H9 (cell line): ENCODE measurements around the gene LYST. TPM values are rescaled to one million over a fixed set of nuclear protein-coding genes. Genes with fewer than 3 reads are reported as not detected.

Experiments
- DNase-seq: peaks from one replicate; pipeline ENCODE4 v3.0.0-alpha.2; 2017
- H2AFZ ChIP-seq: one replicate; pipeline ENCODE4 v1.6.1; 2013; ENCODE audit warnings: mild to moderate bottlenecking, low read length, control low read depth, moderate library complexity
- H2AK5ac ChIP-seq: 2 replicates; pipeline ENCODE4 v1.6.1; 2013; ENCODE audit warnings: low read length, control low read depth, mixed read lengths; ENCODE audit not compliant: insufficient read length
- H2BK120ac ChIP-seq: one replicate; pipeline ENCODE4 v1.6.1; 2013; ENCODE audit warnings: low read depth, mild to moderate bottlenecking, low read length, control low read depth, inconsistent platforms; ENCODE audit not compliant: poor library complexity, severe bottlenecking
- H2BK12ac ChIP-seq: 2 replicates; pipeline ENCODE4 v1.6.1; 2013; ENCODE audit warnings: low read length, control low read depth, mixed read lengths, low read depth; ENCODE audit not compliant: insufficient read length
- H2BK15ac ChIP-seq: 2 replicates; pipeline ENCODE4 v1.6.1; 2013; ENCODE audit warnings: low read depth, low read length, control low read depth
- H2BK20ac ChIP-seq: one replicate; pipeline ENCODE4 v1.6.1; 2013; ENCODE audit warnings: low read depth, mild to moderate bottlenecking, low read length, control low read depth, inconsistent platforms; ENCODE audit not compliant: poor library complexity, severe bottlenecking
- H2BK5ac ChIP-seq: 2 replicates; pipeline ENCODE4 v1.6.1; 2013; ENCODE audit warnings: low read length, control low read depth, mixed read lengths; ENCODE audit not compliant: insufficient read length
- H3K14ac ChIP-seq: 2 replicates; pipeline ENCODE4 v1.6.1; 2013; ENCODE audit warnings: low read length, control low read depth; ENCODE audit not compliant: insufficient read depth
- H3K18ac ChIP-seq: 2 replicates; pipeline ENCODE4 v1.6.1; 2013; ENCODE audit warnings: low read depth, mild to moderate bottlenecking, mixed read lengths, low read length, control low read depth; ENCODE audit not compliant: insufficient read length
- H3K23ac ChIP-seq: 2 replicates; pipeline ENCODE4 v1.6.1; 2013; ENCODE audit warnings: low read length, control low read depth, mixed read lengths, low read depth; ENCODE audit not compliant: insufficient read length
- H3K23me2 ChIP-seq: 2 replicates; pipeline ENCODE4 v1.6.1; 2013; ENCODE audit warnings: low read depth, mild to moderate bottlenecking, mixed read lengths, low read length, control low read depth; ENCODE audit not compliant: insufficient read length, poor library complexity, severe bottlenecking
- H3K27ac ChIP-seq: 2 replicates; pipeline ENCODE4 v1.5.1; 2013; ENCODE audit warnings: low read length, control low read depth, mixed read lengths, low read depth; ENCODE audit not compliant: insufficient read length
- H3K27me3 ChIP-seq: 2 replicates; pipeline ENCODE4 v1.6.1; 2013; ENCODE audit warnings: low read length, control low read depth, inconsistent platforms; ENCODE audit not compliant: insufficient read depth
- H3K4ac ChIP-seq: 2 replicates; pipeline ENCODE4 v1.6.1; 2013; ENCODE audit warnings: low read depth, mild to moderate bottlenecking, control low read depth, inconsistent platforms, low read length, moderate library complexity
- H3K4me1 ChIP-seq: 2 replicates; pipeline ENCODE4 v1.6.1; 2013; ENCODE audit warnings: low read length, control low read depth, inconsistent platforms; ENCODE audit not compliant: insufficient read depth
- H3K4me2 ChIP-seq: 2 replicates; pipeline ENCODE4 v1.6.1; 2013; ENCODE audit warnings: low read length, control low read depth, mixed read lengths; ENCODE audit not compliant: insufficient read length, insufficient read depth
- H3K56ac ChIP-seq: 2 replicates; pipeline ENCODE4 v1.6.1; 2013; ENCODE audit warnings: low read depth, mild to moderate bottlenecking, mixed read lengths, low read length, control low read depth; ENCODE audit not compliant: insufficient read length
- H3K79me1 ChIP-seq: 2 replicates; pipeline ENCODE4 v1.6.1; 2013; ENCODE audit warnings: low read depth, mild to moderate bottlenecking, moderate library complexity, low read length, control low read depth, inconsistent platforms; ENCODE audit not compliant: insufficient read depth, poor library complexity, severe bottlenecking
- H3K79me2 ChIP-seq: 2 replicates; pipeline ENCODE4 v1.6.1; 2013; ENCODE audit warnings: low read length, control low read depth, inconsistent platforms; ENCODE audit not compliant: insufficient read depth
- H3K9ac ChIP-seq: 2 replicates; pipeline ENCODE4 v1.6.1; 2013; ENCODE audit warnings: low read length, control low read depth, mixed read lengths; ENCODE audit not compliant: insufficient read length; ENCODE audit errors: extremely low read depth
- H3K9me3 ChIP-seq: one replicate; pipeline ENCODE4 v1.6.1; 2013; ENCODE audit warnings: low read depth, low read length, inconsistent platforms; ENCODE audit not compliant: control insufficient read depth
- H3T11ph ChIP-seq: one replicate; pipeline ENCODE4 v1.6.1; 2013; ENCODE audit warnings: mild to moderate bottlenecking, low read length, control low read depth, inconsistent platforms
- H4K20me1 ChIP-seq: one replicate; pipeline ENCODE4 v1.6.1; 2013; ENCODE audit not compliant: control insufficient read depth, insufficient read length, insufficient read depth
- H4K5ac ChIP-seq: 2 replicates; pipeline ENCODE4 v1.6.1; 2013; ENCODE audit warnings: low read depth, mild to moderate bottlenecking, mixed read lengths, low read length, control low read depth; ENCODE audit not compliant: insufficient read length
- H4K8ac ChIP-seq: replicated peaks from 2 replicates; pipeline ENCODE4 v1.6.1; 2013; ENCODE audit warnings: low read length, control low read depth, mixed read lengths, low read depth; ENCODE audit not compliant: insufficient read length
- H4K91ac ChIP-seq: 2 replicates; pipeline ENCODE4 v1.6.1; 2013; ENCODE audit warnings: low read depth, mild to moderate bottlenecking, moderate library complexity, mixed read lengths, low read length, control low read depth; ENCODE audit not compliant: insufficient read length
- H3K27ac Mint-ChIP-seq, 3 experiments: 2 replicates in 2 of 3; 3 replicates in 1 of 3; pipeline ENCODE4 v1.8.0; 2020 to 2021; ENCODE audit warnings: mixed read lengths in 3 of 3, mild to moderate bottlenecking in 1 of 3, moderate library complexity in 1 of 3
- H3K27me3 Mint-ChIP-seq: 2 replicates; pipeline ENCODE4 v1.8.0; 2021; ENCODE audit warnings: low read depth, mild to moderate bottlenecking, moderate library complexity, mixed read lengths
- H3K36me3 Mint-ChIP-seq, 3 experiments: 2 replicates in 2 of 3; 3 replicates in 1 of 3; pipeline ENCODE4 v1.8.0; 2020 to 2021; ENCODE audit warnings: low read depth in 3 of 3, mixed read lengths in 3 of 3; ENCODE audit not compliant: insufficient read depth in 1 of 3
- H3K4me1 Mint-ChIP-seq, 2 experiments: 2 replicates each; pipeline ENCODE4 v1.8.0; 2020; ENCODE audit warnings: mixed read lengths in 2 of 2
- H3K4me3 Mint-ChIP-seq, 2 experiments: 2 replicates in 1 of 2; 3 replicates in 1 of 2; pipeline ENCODE4 v1.8.0; 2020 to 2021; ENCODE audit warnings: mild to moderate bottlenecking in 2 of 2, mixed read lengths in 2 of 2, moderate library complexity in 1 of 2
- H3K9me3 Mint-ChIP-seq, 2 experiments: 2 replicates in 1 of 2; 3 replicates in 1 of 2; pipeline ENCODE4 v1.8.0; 2020; ENCODE audit warnings: mild to moderate bottlenecking in 2 of 2, mixed read lengths in 2 of 2, moderate library complexity in 1 of 2
- CTCF ChIP-seq: fragments of 200-600 bp; sonication (generic); conservative IDR thresholded peaks from 3 replicates; pipeline ENCODE4 v1.8.0; 2021; ENCODE audit warnings: antibody characterized with exemption, mild to moderate bottlenecking
- WGBS: extraction: QIAGEN DNeasy Blood & Tissue Kit; methylation state at CpG from one replicate; pipeline ENCODE4 v1.1.7; 2013; ENCODE audit warnings: missing lambda C conversion rate, low lambda C conversion rate, mixed read lengths; ENCODE audit not compliant: insufficient read length; ENCODE audit errors: extremely low coverage; 5-methylcytosine and 5-hydroxymethylcytosine counted together
- total RNA-seq: library from RNA; stranded (reverse); gene quantifications from 2 replicates; pipeline ENCODE4 v1.2.1, GENCODE V29; 2021

LYST gene
- total RNA-seq, 1 experiment from 2014 or later: 0.13 TPM

GRCh38 chr1:235902677-235903542, 36.2 kb upstream of the LYST start:
- Histone ChIP-seq H3K4ac (no peak overlapping the region), H3K23me2 (no peaks in the 10 kb centered on the region), H2BK15ac (no peak overlapping the region), H3K27ac (no peak overlapping the region), H3K18ac (no peak overlapping the region), H2AK5ac (no peak overlapping the region), H4K91ac (no peak overlapping the region), H3K9ac (no peak overlapping the region), H3K23ac (no peak overlapping the region), H2AFZ (no peak overlapping the region), H4K8ac (no peak overlapping the region), H3K79me1 (no peaks in the 10 kb centered on the region), H4K20me1 (no peaks in the 10 kb centered on the region), H4K5ac (no peak overlapping the region), H3K14ac (no peak overlapping the region), H3K4me2 (no peak overlapping the region), H2BK5ac (no peak overlapping the region), H3T11ph (no peak overlapping the region), H2BK120ac (no peak overlapping the region), H3K79me2 (no peaks in the 10 kb centered on the region), H3K27me3 (no peaks in the 10 kb centered on the region), H3K9me3 (no peaks in the 10 kb centered on the region), H2BK12ac (no peak overlapping the region), H3K4me1 (peaks cover 3% of the 10 kb centered on the region; the same call in 1 of the 2 replicates), H3K56ac (no peak overlapping the region), H2BK20ac (no peak overlapping the region)
- no CpG with 5 or more reads among the region's 7 CpGs for WGBS
- peaks cover 0 to 1% (median 0%) of the 10 kb centered on the region in 3 experiments; a peak in 1 of 7 replicates for H3K36me3 Mint-ChIP-seq
- peaks cover 0 to 3% of the 10 kb centered on the region in 2 experiments; a peak in 1 of 5 replicates for H3K9me3 Mint-ChIP-seq
- TF ChIP-seq CTCF: no peak
- H3K27ac Mint-ChIP-seq: no peak overlapping the region
- H3K27me3 Mint-ChIP-seq: peaks cover 4% of the 10 kb centered on the region; the same call in 1 of the 2 replicates
- no peak overlapping the region for H3K4me3 Mint-ChIP-seq
- DNase-seq: no peak
- peaks cover 14% of the 10 kb centered on the region in 2 experiments for H3K4me1 Mint-ChIP-seq
